Urinary bladder (tissue), 4 donors: ENCODE data around the gene RNPS1. TPM values are rescaled to one million over a fixed set of nuclear protein-coding genes. Genes with fewer than 3 reads are reported as not detected.
"Not testable (repeated sequence)": the region's sequence is repeated elsewhere in the genome, so short reads cannot be mapped to it uniquely, and the experiment has no call there.

Source experiments
- DNase-seq: peaks from one replicate; pipeline ENCODE4 v3.0.0-alpha.2; 2015; ENCODE audit errors: extremely low spot score
- H3K27ac ChIP-seq: one replicate; pipeline ENCODE4 v1.5.1; 2013; ENCODE audit warnings: low read depth, mild to moderate bottlenecking, moderate library complexity
- H3K36me3 ChIP-seq: one replicate; pipeline ENCODE4 v1.6.1; 2013; ENCODE audit warnings: mild to moderate bottlenecking, moderate library complexity; ENCODE audit not compliant: insufficient read depth
- H3K4me1 ChIP-seq: one replicate; pipeline ENCODE4 v1.6.1; 2013; ENCODE audit warnings: mild to moderate bottlenecking, moderate library complexity; ENCODE audit not compliant: insufficient read depth
- H3K4me3 ChIP-seq: one replicate; pipeline ENCODE4 v1.5.1; 2013; ENCODE audit warnings: low read depth, low read length
- WGBS: extraction: QIAGEN DNeasy Blood & Tissue Kit; methylation state at CpG from one replicate; pipeline ENCODE4 v1.1.7; 2013; 5-methylcytosine and 5-hydroxymethylcytosine counted together
- polyA plus RNA-seq: library from polyadenylated mRNA; stranded (reverse); fragments of 200-250 nt; gene quantifications from one replicate; pipeline ENCODE4 v1.2.3, GENCODE V29; 2013
- total RNA-seq: library from RNA; depleted of rRNA; stranded (reverse); fragments of >200 nt; gene quantifications from one replicate; pipeline ENCODE4 v1.2.3, GENCODE V29; 2014
- donor health status: healthy with polysubstance abuse.
- donor health status: healthy.

RNPS1 gene
- total and polyA plus RNA-seq, 2 donors: 47.5 to 188 TPM

DNA sequence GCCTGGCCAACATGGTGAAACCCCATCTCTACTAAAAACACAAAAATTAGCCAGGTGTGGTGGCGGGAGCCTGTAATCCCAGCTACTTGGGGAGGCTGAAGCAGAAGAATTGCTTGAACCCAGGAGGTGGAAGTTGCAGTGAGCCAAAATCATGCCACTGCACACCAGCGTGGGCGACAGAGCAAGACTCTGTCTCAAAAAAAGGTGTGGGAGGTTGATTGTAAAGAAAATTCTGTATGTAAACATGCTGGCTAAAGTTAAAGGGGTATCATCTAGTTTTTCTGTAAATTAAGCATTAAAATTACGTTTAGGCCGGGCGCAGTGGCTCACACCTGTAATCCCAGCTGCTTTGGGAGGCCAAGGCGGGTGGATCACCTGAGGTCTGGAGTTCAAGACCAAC, 9.4 kb downstream of the RNPS1 start:
- WGBS: 95% methylated on average over 7 of the region's 7 CpGs
- H3K36me3 ChIP-seq: peaks cover 13% of the 10 kb centered on the region
- not testable (repeated sequence) for H3K4me1 ChIP-seq, H3K27ac ChIP-seq, H3K4me3 ChIP-seq, DNase-seq

GRCh38 chr16:2257726-2258125, 10.2 kb downstream of the RNPS1 start:
- H3K27ac ChIP-seq: no peak overlapping the region
- no peak overlapping the region for H3K4me3 ChIP-seq
- 91% methylated on average over 6 of the region's 6 CpGs for WGBS
- H3K36me3 ChIP-seq: peaks cover 11% of the 10 kb centered on the region
- H3K4me1 ChIP-seq: no peaks in the 10 kb centered on the region
- DNase-seq: no peak

- no peak for DNase-seq
- H3K4me3 ChIP-seq: no peak overlapping the region
- no peaks in the 10 kb centered on the region for H3K4me1 ChIP-seq
- WGBS: 92% methylated on average over 12 of the region's 12 CpGs
- no peak overlapping the region for H3K27ac ChIP-seq
- H3K36me3 ChIP-seq: peaks cover 9% of the 10 kb centered on the region
Measured at GRCh38 chr16:2256531-2257140, 11.3 kb downstream of the RNPS1 start.

DNA sequence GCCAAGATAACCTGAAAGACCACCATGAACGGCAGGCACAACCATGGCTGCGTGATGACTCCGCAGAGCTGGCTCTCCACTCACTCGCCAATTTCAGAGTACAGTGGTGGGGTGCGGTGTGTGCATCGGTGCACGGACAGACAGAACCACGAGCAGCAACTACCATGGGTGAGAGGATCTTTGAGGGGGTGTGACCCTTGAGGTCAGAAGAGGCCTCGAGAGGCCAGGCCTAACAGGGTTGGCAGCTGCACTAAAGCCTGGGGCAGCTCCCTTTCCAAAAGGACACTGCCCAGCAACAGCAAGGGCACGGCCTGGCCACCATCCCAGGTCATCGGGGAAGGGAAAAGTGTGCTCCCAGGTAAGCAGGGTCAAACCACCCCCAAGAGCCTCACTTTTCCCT, 14.6 kb downstream of the RNPS1 start:
- WGBS: 84% methylated on average over 11 of the region's 11 CpGs
- Histone ChIP-seq H3K27ac (no peak overlapping the region), H3K4me1 (peaks cover 3% of the 10 kb centered on the region), H3K4me3 (no peak overlapping the region), H3K36me3 (peaks cover 7% of the 10 kb centered on the region)
- DNase-seq: no peak

GRCh38 chr16:2252806-2253148, 15.1 kb downstream of the RNPS1 start:
- 93% methylated on average over 7 of the region's 7 CpGs for whole genome bisulfite sequencing
- no peak overlapping the region for H3K4me3 ChIP-seq
- peaks cover 7% of the 10 kb centered on the region for H3K36me3 ChIP-seq
- no peak overlapping the region for H3K27ac ChIP-seq
- H3K4me1 ChIP-seq: peaks cover 3% of the 10 kb centered on the region
- DNase-seq: no peak

DNA sequence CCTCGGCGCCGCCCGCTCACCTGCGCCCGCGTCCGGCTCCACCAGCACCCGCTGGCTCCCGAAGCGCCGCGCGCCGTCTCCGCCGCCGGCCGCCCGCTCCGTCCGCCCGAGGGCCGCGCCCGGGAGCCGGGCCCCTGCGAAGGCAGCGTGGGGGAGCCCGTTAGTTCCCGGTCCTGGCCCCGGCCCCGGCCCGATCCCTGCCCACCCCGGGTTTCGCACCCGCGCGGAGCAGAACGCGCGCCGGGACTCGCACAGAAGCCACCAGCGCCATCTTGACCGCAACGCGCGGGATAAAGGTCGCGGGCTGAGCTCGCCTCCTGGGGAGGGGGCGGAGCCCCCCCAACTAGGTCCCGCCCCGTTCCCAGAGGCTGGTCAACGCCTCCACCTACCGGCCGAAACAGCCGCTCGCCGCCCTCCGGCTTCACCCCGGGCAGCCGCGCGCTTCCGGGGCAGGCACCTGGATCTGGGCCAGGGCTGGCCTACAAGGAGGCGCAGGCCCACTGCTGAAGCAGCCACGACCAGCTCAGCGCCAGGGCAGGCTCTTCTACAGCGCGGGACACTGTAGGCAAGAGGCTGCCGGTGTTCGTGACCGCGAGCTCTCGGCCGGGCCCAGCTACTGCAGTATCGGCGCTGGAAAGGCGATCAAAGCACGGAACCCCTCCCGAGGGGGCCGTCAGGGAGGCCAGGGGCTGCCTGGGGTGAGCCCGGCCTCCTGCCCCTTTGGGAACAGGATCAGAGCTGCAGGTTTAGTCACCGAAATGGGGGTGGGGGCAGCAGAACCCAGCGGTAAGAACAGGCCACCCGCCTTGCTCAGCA, 16.4 kb downstream of the RNPS1 start, which contains the start of gene ECI1:
Gene ECI1, minus strand, starts transcription at position 292 of the 816 bp plus-strand sequence. Its CDS starts 21 bp downstream, at position 271.
- 1% methylated on average over 88 of the region's 88 CpGs for WGBS
- H3K36me3 ChIP-seq: peaks cover 3% of the 10 kb centered on the region
- DNase-seq: peak; percentile 64
- peak within 1 kb of the TSS; percentile 80 for H3K4me3 ChIP-seq
- peak within 1 kb of the TSS; percentile 91 for H3K27ac ChIP-seq
- H3K4me1 ChIP-seq: peaks cover 3% of the 10 kb centered on the region

- no peak for DNase-seq
- Histone ChIP-seq H3K4me1 (peaks cover 3% of the 10 kb centered on the region), H3K27ac (peak overlapping the region; percentile 91), H3K4me3 (peak overlapping the region; percentile 80), H3K36me3 (peaks cover 2% of the 10 kb centered on the region)
- WGBS: 5% methylated on average over 35 of the region's 35 CpGs
Measured at GRCh38 chr16:2250652-2251295, 17.2 kb downstream of the RNPS1 start.

GRCh38 chr16:2246301-2246885, 21.5 kb downstream of the RNPS1 start:
- peaks cover 3% of the 10 kb centered on the region for H3K4me1 ChIP-seq
- no peak for DNase-seq
- WGBS: 92% methylated on average over 18 of the region's 18 CpGs
- H3K27ac ChIP-seq: no peak overlapping the region
- H3K4me3 ChIP-seq: no peak overlapping the region
- no peaks in the 10 kb centered on the region for H3K36me3 ChIP-seq

DNA sequence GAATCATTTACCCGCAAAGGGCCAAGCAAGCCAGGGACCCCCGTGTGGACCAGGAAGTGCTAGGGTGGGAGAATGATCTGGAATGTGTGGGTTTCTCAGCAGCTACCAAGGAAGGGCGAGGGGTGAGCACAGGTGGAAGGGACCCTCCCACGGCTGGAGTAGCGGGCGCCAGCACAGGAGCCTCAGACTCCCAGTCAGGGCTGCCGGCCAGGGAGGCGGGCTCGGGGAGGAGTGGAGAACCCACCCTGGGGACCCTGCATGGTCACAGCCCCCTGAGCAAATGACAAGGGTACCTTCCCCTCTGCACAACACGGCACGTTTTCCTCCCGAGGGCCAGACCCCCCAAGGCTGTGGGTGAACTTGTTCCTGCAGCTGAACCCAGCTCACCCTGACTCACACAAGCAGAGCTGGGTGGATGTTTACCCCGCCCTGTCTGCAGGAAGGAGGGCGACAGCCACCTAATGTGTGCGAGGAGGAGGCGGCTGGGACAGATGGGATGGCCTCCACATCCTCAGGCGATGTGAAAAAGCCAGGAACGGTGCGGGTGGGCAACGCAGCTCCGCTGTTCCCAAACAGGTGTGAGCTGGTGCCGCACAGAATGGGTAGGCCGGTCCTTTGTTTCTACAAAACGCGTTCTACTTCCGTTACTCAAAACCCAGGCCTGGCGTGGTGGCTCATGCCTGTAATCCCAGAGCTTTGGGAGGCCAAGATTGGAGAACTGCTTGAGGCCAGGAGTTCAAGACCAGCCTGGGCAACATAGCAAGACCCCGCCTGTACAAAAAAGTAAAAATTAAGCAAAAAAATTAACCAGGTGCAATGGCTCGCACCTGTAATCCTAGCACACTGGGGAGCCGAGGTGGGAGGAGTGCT, 22.8 kb downstream of the RNPS1 start:
- no peaks in the 10 kb centered on the region for H3K36me3 ChIP-seq
- WGBS: 95% methylated on average over 30 of the region's 30 CpGs

GRCh38 chr16:2244301-2244700, 23.6 kb downstream of the RNPS1 start:
- H3K4me1 ChIP-seq: no peaks in the 10 kb centered on the region
- H3K36me3 ChIP-seq: no peaks in the 10 kb centered on the region
- no peak overlapping the region for H3K4me3 ChIP-seq
- no peak overlapping the region for H3K27ac ChIP-seq
- DNase-seq: no peak
- 77% methylated on average over 17 of the region's 17 CpGs for WGBS

More for the DNA sequence above, 22.8 kb downstream of the RNPS1 start:
- H3K4me3 ChIP-seq: no peak overlapping the region
- H3K27ac ChIP-seq: no peak overlapping the region
- no peak for DNase-seq
- no peaks in the 10 kb centered on the region for H3K4me1 ChIP-seq

DNA sequence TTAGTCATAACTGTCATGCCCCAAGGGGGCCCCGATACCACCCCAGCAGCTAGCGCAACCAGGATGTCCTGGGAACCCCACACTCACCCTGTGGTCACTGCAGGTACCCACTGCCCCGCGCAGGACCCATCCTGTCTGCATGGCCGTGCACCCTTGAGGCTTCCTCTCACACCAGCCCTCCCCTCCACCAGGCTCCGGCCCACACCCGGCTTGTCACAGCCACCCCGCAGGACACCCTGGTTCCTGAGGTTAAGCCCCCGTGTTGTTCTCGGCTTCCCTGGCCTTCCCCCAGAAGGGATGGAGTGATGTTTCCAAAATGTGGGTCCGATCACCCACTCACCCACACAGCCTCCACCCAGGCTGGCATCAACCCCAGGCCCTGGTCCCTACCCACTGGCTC, 24.1 kb downstream of the RNPS1 start:
- 96% methylated on average over 11 of the region's 11 CpGs for WGBS
- no peak overlapping the region for H3K4me3 ChIP-seq
- no peaks in the 10 kb centered on the region for H3K4me1 ChIP-seq
- H3K27ac ChIP-seq: no peak overlapping the region
- no peaks in the 10 kb centered on the region for H3K36me3 ChIP-seq
- no peak for DNase-seq

GRCh38 chr16:2243031-2243528, 24.8 kb downstream of the RNPS1 start:
- WGBS: 97% methylated on average over 19 of the region's 19 CpGs
- H3K27ac ChIP-seq: no peak overlapping the region
- H3K4me3 ChIP-seq: no peak overlapping the region
- H3K36me3 ChIP-seq: no peaks in the 10 kb centered on the region
- no peaks in the 10 kb centered on the region for H3K4me1 ChIP-seq
- DNase-seq: no peak

DNA sequence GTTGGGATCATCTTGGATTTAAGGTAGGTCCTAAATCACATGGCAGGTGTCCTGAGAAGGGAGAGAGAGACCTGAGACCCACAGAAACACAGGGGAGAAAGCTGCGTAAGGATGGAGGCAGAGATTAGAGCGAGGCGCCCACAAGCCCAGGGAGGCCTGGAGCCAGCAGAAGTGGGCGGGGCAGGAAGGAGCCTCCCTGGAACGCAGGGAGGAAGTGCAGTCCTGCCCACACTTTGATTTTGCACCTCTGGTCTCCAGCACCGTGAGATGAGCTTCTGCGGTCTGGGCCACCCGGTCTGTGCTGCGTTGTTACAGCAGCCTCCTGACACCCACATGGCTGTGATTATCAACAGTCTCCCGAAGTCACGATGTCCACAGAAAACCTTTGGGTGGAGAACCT, 25.3 kb downstream of the RNPS1 start:
- H3K36me3 ChIP-seq: no peaks in the 10 kb centered on the region

More for the DNA sequence above, 25.3 kb downstream of the RNPS1 start:
- Histone ChIP-seq H3K27ac (no peak overlapping the region), H3K4me1 (no peaks in the 10 kb centered on the region), H3K4me3 (no peak overlapping the region)
- WGBS: 84% methylated on average over 11 of the region's 11 CpGs
- no peak for DNase-seq
